Loucy (cell line): ENCODE data around the gene ASB1.

Experiments
- EZH2phosphoT487 ChIP-seq: fragments of 200-600 bp; IDR thresholded peaks from 2 replicates; pipeline ENCODE4 v1.6.1; 2018; ENCODE audit warnings: antibody characterized with exemption, mild to moderate bottlenecking, moderate library complexity, borderline replicate concordance
- TF ChIP-seq, protein P1 (sequence below): fragments of 200-600 bp; sonication (generic); conservative IDR thresholded peaks from 2 replicates; pipeline ENCODE4 v1.5.1; 2014; ENCODE audit warnings: mild to moderate bottlenecking, antibody characterized with exemption, low read length

DNA sequence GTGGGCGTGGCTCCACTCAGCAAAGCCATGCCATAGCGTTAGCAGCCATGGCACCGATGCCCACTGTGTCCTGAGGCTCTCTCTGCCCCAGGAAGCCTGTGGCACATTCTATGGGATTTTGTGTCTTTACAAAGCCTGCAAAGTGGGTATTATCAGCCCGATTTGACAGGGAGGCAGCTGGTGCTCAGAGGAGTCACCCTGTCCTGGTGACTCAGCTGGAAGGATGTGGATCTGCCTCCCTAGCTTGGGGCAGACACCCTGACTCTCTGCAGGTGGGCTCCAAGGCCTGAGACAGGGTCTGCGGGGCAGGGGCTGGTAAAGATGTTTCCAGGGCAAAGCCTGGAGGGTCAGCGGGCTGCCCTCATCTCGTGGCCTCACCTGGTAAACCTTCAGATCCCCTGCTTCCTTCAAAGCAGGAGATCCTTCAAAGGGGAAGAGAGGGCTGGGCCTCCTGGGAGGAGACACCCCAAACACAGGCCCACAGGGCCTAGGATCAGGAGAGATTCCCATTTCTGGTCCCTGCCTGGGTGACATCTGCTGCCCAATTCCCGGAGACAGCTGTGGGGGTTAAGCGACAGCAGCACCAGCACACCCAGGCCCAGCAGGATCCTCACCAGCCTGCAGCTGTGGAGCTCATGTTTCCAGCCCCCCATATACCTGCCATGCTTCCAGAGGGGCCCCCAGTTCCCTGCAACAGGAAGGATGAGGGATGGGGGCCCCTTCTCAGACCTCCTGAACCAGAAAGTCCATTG, 3.0 kb upstream of the ASB1 start:
- TF ChIP-seq, protein P1, sequence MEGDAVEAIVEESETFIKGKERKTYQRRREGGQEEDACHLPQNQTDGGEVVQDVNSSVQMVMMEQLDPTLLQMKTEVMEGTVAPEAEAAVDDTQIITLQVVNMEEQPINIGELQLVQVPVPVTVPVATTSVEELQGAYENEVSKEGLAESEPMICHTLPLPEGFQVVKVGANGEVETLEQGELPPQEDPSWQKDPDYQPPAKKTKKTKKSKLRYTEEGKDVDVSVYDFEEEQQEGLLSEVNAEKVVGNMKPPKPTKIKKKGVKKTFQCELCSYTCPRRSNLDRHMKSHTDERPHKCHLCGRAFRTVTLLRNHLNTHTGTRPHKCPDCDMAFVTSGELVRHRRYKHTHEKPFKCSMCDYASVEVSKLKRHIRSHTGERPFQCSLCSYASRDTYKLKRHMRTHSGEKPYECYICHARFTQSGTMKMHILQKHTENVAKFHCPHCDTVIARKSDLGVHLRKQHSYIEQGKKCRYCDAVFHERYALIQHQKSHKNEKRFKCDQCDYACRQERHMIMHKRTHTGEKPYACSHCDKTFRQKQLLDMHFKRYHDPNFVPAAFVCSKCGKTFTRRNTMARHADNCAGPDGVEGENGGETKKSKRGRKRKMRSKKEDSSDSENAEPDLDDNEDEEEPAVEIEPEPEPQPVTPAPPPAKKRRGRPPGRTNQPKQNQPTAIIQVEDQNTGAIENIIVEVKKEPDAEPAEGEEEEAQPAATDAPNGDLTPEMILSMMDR: no peak
- no peak for TF ChIP-seq EZH2phosphoT487
